Upper lobe of left lung (tissue), 4 donors: Measurements from ENCODE around the gene PLCB4.

Source experiments
- CTCF ChIP-seq, 6 experiments: fragments of 450-650 bp in 4 of 6; fragments of 200-600 bp in 2 of 6; sonication (generic) in 2 of 6; IDR thresholded peaks; one replicate each; pipeline ENCODE4 v1.5.1; 2016 to 2019; ENCODE audit warnings: antibody characterized with exemption in 6 of 6
- EP300 ChIP-seq, 4 donors: sonication (generic); formaldehyde crosslinking; IDR thresholded peaks; one replicate each; pipeline ENCODE4 v1.5.1; 2017; ENCODE audit warnings: antibody characterized with exemption in 4 of 4, control low read depth in 2 of 4
- POLR2A ChIP-seq, 4 donors: fragments of 450-650 bp; IDR thresholded peaks; one replicate each; pipeline ENCODE4 v1.5.1; 2016 to 2017; ENCODE audit warnings: antibody characterized with exemption in 4 of 4, mild to moderate bottlenecking in 2 of 4
- POLR2AphosphoS5 ChIP-seq, 2 donors: sonication (generic); formaldehyde crosslinking; IDR thresholded peaks; one replicate each; pipeline ENCODE4 v1.5.1; 2017; ENCODE audit warnings: antibody characterized with exemption in 2 of 2

DNA sequence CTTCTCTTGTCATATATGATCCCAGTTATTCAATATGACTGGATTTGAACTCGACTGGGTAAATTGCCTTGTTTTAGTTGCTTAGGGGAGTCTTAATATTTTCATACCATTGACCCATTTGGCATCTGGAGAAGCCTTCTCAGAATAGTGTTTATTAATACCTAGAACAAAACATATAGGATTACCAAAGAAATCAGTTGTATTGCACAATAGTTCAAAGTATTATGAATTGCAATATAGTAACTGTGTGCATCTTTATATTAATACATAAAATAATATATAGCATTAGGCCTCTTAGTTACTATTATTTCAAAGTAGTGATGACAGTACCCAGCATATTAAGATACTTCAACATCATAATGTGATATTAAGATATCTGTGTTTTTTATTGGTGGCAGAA is 177.8 kb downstream of the PLCB4 start:
- TF ChIP-seq POLR2A (IDR thresholded peaks at IDR 0.05) = no peak
- no peak for TF ChIP-seq CTCF (IDR thresholded peaks at IDR 0.05)
- no peak for TF ChIP-seq POLR2AphosphoS5 (IDR thresholded peaks at IDR 0.05)
- no peak for TF ChIP-seq EP300 (IDR thresholded peaks at IDR 0.05)
